ENCODE measurements around the gene GLIS1. TPM values are rescaled to one million over a fixed set of nuclear protein-coding genes. Genes with fewer than 3 reads are reported as not detected.
A peak's percentile ranks its signal among the peaks of the same experiment; 100 is the strongest.

The GLIS1 gene
- total and polyA plus RNA-seq, 2 experiments from 2014 or later = 0.22 to 0.61 TPM

GRCh38 chr1:53551428-53551995, 187.5 kb downstream of the GLIS1 start:
- Histone ChIP-seq H2AFZ (no peak overlapping the region), H3K4me2 (ENCODE audit: unreplicated experiment) (no peak overlapping the region), H4K20me1 (ENCODE audit: insufficient read depth) (no peaks in the 10 kb centered on the region), H3K36me3 (ENCODE audit: low read depth) (no peaks in the 10 kb centered on the region), H3K4me1 (ENCODE audit: insufficient read depth) (no peaks in the 10 kb centered on the region), H3K27ac (no peak overlapping the region), H3K9me2 (ENCODE audit: insufficient read depth) (no peaks in the 10 kb centered on the region), H3K9ac (no peak overlapping the region), H3F3A (ENCODE audit: insufficient read depth) (no peaks in the 10 kb centered on the region), H3K4me3 (no peak overlapping the region), H3K79me2 (ENCODE audit: insufficient read depth) (no peaks in the 10 kb centered on the region), H3K9me3 (ENCODE audit: low read depth) (no peaks in the 10 kb centered on the region), H3K27me3 (replicated peaks; ENCODE audit: insufficient read depth) (no peaks in the 10 kb centered on the region)
- TF ChIP-seq EZH2 (IDR thresholded peaks at IDR 0.05; ENCODE audit: insufficient read depth, poor library complexity, severe bottlenecking) (no peak), EZH2phosphoT487 (IDR thresholded peaks at IDR 0.05; ENCODE audit: insufficient read depth, low read depth) (no peak)
- in situ Hi-C loops (cut with MboI) = no loop called here
- WGBS, 2 experiments (ENCODE audit: low coverage in 1 of 2, low lambda C conversion rate in 2 of 2, missing lambda C conversion rate in 2 of 2) = 83 to 85% methylated on average over 8 of the region's 8 CpGs
- no peak for DNase-seq

GRCh38 chr1:53550201-53550741, 188.7 kb downstream of the GLIS1 start:
- Histone ChIP-seq H3K9me2 (ENCODE audit: insufficient read depth) (no peaks in the 10 kb centered on the region), H4K20me1 (ENCODE audit: insufficient read depth) (no peaks in the 10 kb centered on the region), H2AFZ (no peak overlapping the region), H3K79me2 (ENCODE audit: insufficient read depth) (no peaks in the 10 kb centered on the region), H3K4me1 (ENCODE audit: insufficient read depth) (peaks cover 7% of the 10 kb centered on the region), H3K9me3 (ENCODE audit: low read depth) (no peaks in the 10 kb centered on the region), H3K4me3 (no peak overlapping the region), H3K9ac (no peak overlapping the region), H3K36me3 (ENCODE audit: low read depth) (no peaks in the 10 kb centered on the region), H3K4me2 (ENCODE audit: unreplicated experiment) (no peak overlapping the region), H3K27me3 (replicated peaks; ENCODE audit: insufficient read depth) (no peaks in the 10 kb centered on the region), H3K27ac (no peak overlapping the region), H3F3A (ENCODE audit: insufficient read depth) (no peaks in the 10 kb centered on the region)
- no peak for TF ChIP-seq EZH2 (IDR thresholded peaks at IDR 0.05; ENCODE audit: insufficient read depth, poor library complexity, severe bottlenecking)
- 0 out of 2 replicates have a peak, but pooled peaks have one; percentile 40 for TF ChIP-seq EZH2phosphoT487 (IDR thresholded peaks at IDR 0.05; ENCODE audit: insufficient read depth, low read depth)
- 79 to 80% methylated on average over 7 of the region's 7 CpGs for WGBS, 2 experiments (ENCODE audit: low coverage in 1 of 2, low lambda C conversion rate in 2 of 2, missing lambda C conversion rate in 2 of 2)
- in situ Hi-C loops (cut with MboI) = no loop called here
- DNase-seq = peak; percentile 69

GRCh38 chr1:53549781-53550180, 189.2 kb downstream of the GLIS1 start:
- Histone ChIP-seq H2AFZ (no peak overlapping the region), H4K20me1 (ENCODE audit: insufficient read depth) (no peaks in the 10 kb centered on the region), H3K9me2 (ENCODE audit: insufficient read depth) (no peaks in the 10 kb centered on the region), H3K27ac (no peak overlapping the region), H3K4me2 (ENCODE audit: unreplicated experiment) (no peak overlapping the region), H3K79me2 (ENCODE audit: insufficient read depth) (no peaks in the 10 kb centered on the region), H3K4me3 (no peak overlapping the region), H3K4me1 (ENCODE audit: insufficient read depth) (peaks cover 7% of the 10 kb centered on the region), H3F3A (ENCODE audit: insufficient read depth) (no peaks in the 10 kb centered on the region), H3K9ac (no peak overlapping the region), H3K9me3 (ENCODE audit: low read depth) (no peaks in the 10 kb centered on the region), H3K27me3 (replicated peaks; ENCODE audit: insufficient read depth) (no peaks in the 10 kb centered on the region), H3K36me3 (ENCODE audit: low read depth) (no peaks in the 10 kb centered on the region)
- WGBS, 2 experiments (ENCODE audit: low coverage in 1 of 2, low lambda C conversion rate in 2 of 2, missing lambda C conversion rate in 2 of 2) = 89 to 95% methylated on average over 3 of the region's 3 CpGs
- TF ChIP-seq EZH2phosphoT487 (IDR thresholded peaks at IDR 0.05; ENCODE audit: insufficient read depth, low read depth) (no peak), EZH2 (IDR thresholded peaks at IDR 0.05; ENCODE audit: insufficient read depth, poor library complexity, severe bottlenecking) (no peak)
- DNase-seq = no peak
- in situ Hi-C loops (cut with MboI) = no loop called here

GRCh38 chr1:53549287-53549686, 189.7 kb downstream of the GLIS1 start:
- Histone ChIP-seq H3K9me2 (ENCODE audit: insufficient read depth) (no peaks in the 10 kb centered on the region), H4K20me1 (ENCODE audit: insufficient read depth) (no peaks in the 10 kb centered on the region), H3K36me3 (ENCODE audit: low read depth) (no peaks in the 10 kb centered on the region), H3K27me3 (replicated peaks; ENCODE audit: insufficient read depth) (no peaks in the 10 kb centered on the region), H3K4me2 (ENCODE audit: unreplicated experiment) (no peak overlapping the region), H3K9me3 (ENCODE audit: low read depth) (no peaks in the 10 kb centered on the region), H3K4me3 (no peak overlapping the region), H3K79me2 (ENCODE audit: insufficient read depth) (no peaks in the 10 kb centered on the region), H3F3A (ENCODE audit: insufficient read depth) (no peaks in the 10 kb centered on the region), H3K27ac (no peak overlapping the region), H2AFZ (no peak overlapping the region), H3K9ac (no peak overlapping the region), H3K4me1 (ENCODE audit: insufficient read depth) (peaks cover 7% of the 10 kb centered on the region)
- WGBS, 2 experiments (ENCODE audit: low coverage in 1 of 2, low lambda C conversion rate in 2 of 2, missing lambda C conversion rate in 2 of 2) = 9 to 21% methylated on average over 2 of the region's 2 CpGs
- in situ Hi-C loops (cut with MboI) = no loop called here
- no peak for DNase-seq
- no peak for TF ChIP-seq EZH2 (IDR thresholded peaks at IDR 0.05; ENCODE audit: insufficient read depth, poor library complexity, severe bottlenecking)
- TF ChIP-seq EZH2phosphoT487 (IDR thresholded peaks at IDR 0.05; ENCODE audit: insufficient read depth, low read depth) = no peak

All from GM23248 (cell line).